ENCODE results near the gene UNC5CL.

- TF ChIP-seq TAF1 (IDR thresholded peaks at IDR 0.05; ENCODE audit: low read depth, low read length), result no peak
- TF ChIP-seq POLR2A (IDR thresholded peaks at IDR 0.05; ENCODE audit: low read depth, low read length), result no peak
- TF ChIP-seq SPI1 (IDR thresholded peaks at IDR 0.05; ENCODE audit: low read depth, low read length), result no peak
These were observed 40.1 kb upstream of the UNC5CL start for GRCh38 chr6:41079080-41079479.
